CD4-positive, CD25-positive, alpha-beta regulatory T cell (primary cell): Measurements from ENCODE around the gene DPP7. TPM values are rescaled to one million over a fixed set of nuclear protein-coding genes. Genes with fewer than 3 reads are reported as not detected.
A peak's percentile ranks its signal among the peaks of the same experiment; 100 is the strongest.

Source experiments
- ATAC-seq, 2 donors: fragments of 150-1000 bp; cut with Tn5 transposase; one replicate each; pipeline ENCODE4 v1.10.0; 2021; ENCODE audit warnings: low read depth in 2 of 2, moderate number of reproducible peaks in 2 of 2, moderate library complexity in 1 of 2
- DNase-seq, 3 donors: peaks; one replicate each; pipeline versions ENCODE4 v3.0.0 to v3.0.0-alpha.2; 2012 to 2022; ENCODE audit warnings: mixed read lengths in 1 of 3
- H3K27ac ChIP-seq: one replicate; pipeline ENCODE4 v1.7.0; 2013; ENCODE audit warnings: mild to moderate bottlenecking, low read length; ENCODE audit not compliant: insufficient read depth, poor library complexity, severe bottlenecking
- H3K27me3 ChIP-seq: one replicate; pipeline ENCODE4 v1.7.0; 2013; ENCODE audit warnings: low read length; ENCODE audit not compliant: control insufficient read depth, insufficient read depth
- H3K36me3 ChIP-seq: one replicate; pipeline ENCODE4 v1.7.0; 2013; ENCODE audit warnings: mild to moderate bottlenecking, low read length, moderate library complexity; ENCODE audit not compliant: control insufficient read depth, insufficient read depth
- H3K4me1 ChIP-seq: 2 replicates; pipeline ENCODE4 v1.7.0; 2013; ENCODE audit warnings: mild to moderate bottlenecking, low read length; ENCODE audit not compliant: insufficient read depth, control insufficient read depth, poor library complexity, severe bottlenecking
- H3K4me3 ChIP-seq: one replicate; pipeline ENCODE4 v1.7.0; 2013; ENCODE audit warnings: low read depth, mild to moderate bottlenecking, low read length, moderate library complexity
- H3K9me3 ChIP-seq, 2 experiments: 1 replicate in 1 of 2; 2 replicates in 1 of 2; pipeline ENCODE4 v1.7.0; 2013; ENCODE audit warnings: low read length in 2 of 2, mild to moderate bottlenecking in 1 of 2, moderate library complexity in 1 of 2; ENCODE audit not compliant: control insufficient read depth in 2 of 2
- H3K27ac Mint-ChIP-seq, 3 donors: one replicate each; pipeline ENCODE4 v1.8.0; 2020 to 2022; ENCODE audit warnings: mild to moderate bottlenecking in 3 of 3, mixed read lengths in 3 of 3, moderate library complexity in 2 of 3
- H3K27me3 Mint-ChIP-seq: one replicate; pipeline ENCODE4 v1.8.0; 2022; ENCODE audit warnings: mild to moderate bottlenecking, mixed read lengths
- H3K36me3 Mint-ChIP-seq: one replicate; pipeline ENCODE4 v1.8.0; 2020; ENCODE audit warnings: mixed read lengths
- H3K4me1 Mint-ChIP-seq, 4 donors: one replicate each; pipeline ENCODE4 v1.8.0; 2020 to 2022; ENCODE audit warnings: mixed read lengths in 4 of 4, mild to moderate bottlenecking in 1 of 4
- H3K4me3 Mint-ChIP-seq, 4 donors: one replicate each; pipeline ENCODE4 v1.8.0; 2020 to 2022; ENCODE audit warnings: mild to moderate bottlenecking in 4 of 4, mixed read lengths in 4 of 4, moderate library complexity in 3 of 4
- H3K9me3 Mint-ChIP-seq, 7 donors: one replicate each; pipeline ENCODE4 v1.8.0; 2020 to 2022; ENCODE audit warnings: mixed read lengths in 7 of 7, mild to moderate bottlenecking in 3 of 7, moderate library complexity in 2 of 7
- polyA plus RNA-seq, 4 donors: library from polyadenylated mRNA; unstranded; fragments of 300-500 nt; fragmentation: Illumina TruSeq; gene quantifications; one replicate each; pipeline ENCODE4 v1.2.3, GENCODE V29; 2021
- total RNA-seq: library from RNA; stranded (reverse); gene quantifications from one replicate; pipeline ENCODE4 v1.2.3, GENCODE V29; 2022

The DPP7 gene
- total and polyA plus RNA-seq, 5 donors from 2014 or later: 119 to 343 (median 156) TPM

GRCh38 chr9:137070906-137071275 is 43.6 kb downstream of the DPP7 start:
- peaks cover 0 to 1% (median 0%) of the 10 kb centered on the region in 7 donors for H3K9me3 Mint-ChIP-seq
- H3K4me3 Mint-ChIP-seq: peak overlapping the region; percentile 47 to 86 (median 78)
- Histone ChIP-seq H3K27me3 (no peaks in the 10 kb centered on the region), H3K4me3 (no peak overlapping the region), H3K36me3 (no peaks in the 10 kb centered on the region), H3K9me3 (no peaks in the 10 kb centered on the region), H3K27ac (peak overlapping the region; percentile 63), H3K4me1 (peaks cover 31% of the 10 kb centered on the region)
- H3K27me3 Mint-ChIP-seq: peaks cover 4% of the 10 kb centered on the region
- no peak for ATAC-seq
- H3K27ac Mint-ChIP-seq: peak overlapping the region; percentile 49 to 86 (median 69)
- peaks cover 4 to 20% (median 13%) of the 10 kb centered on the region in 4 donors for H3K4me1 Mint-ChIP-seq
- no peaks in the 10 kb centered on the region for H3K36me3 Mint-ChIP-seq
- DNase-seq: no peak

- no peaks in the 10 kb centered on the region for H3K36me3 Mint-ChIP-seq
- H3K27ac Mint-ChIP-seq: peak within 1 kb of the TSS; percentile 49 to 86 (median 69)
- H3K9me3 Mint-ChIP-seq: peaks cover 0 to 1% (median 0%) of the 10 kb centered on the region in 7 donors
- no peaks in the 10 kb centered on the region for H3K27me3 ChIP-seq
- H3K4me1 ChIP-seq: peaks cover 31% of the 10 kb centered on the region
- peak; percentile 83 to 93 (median 89) for DNase-seq
- peak within 1 kb of the TSS; percentile 72 to 88 (median 84) for H3K4me3 Mint-ChIP-seq
- H3K36me3 ChIP-seq: no peaks in the 10 kb centered on the region
- peaks cover 4% of the 10 kb centered on the region for H3K27me3 Mint-ChIP-seq
- H3K27ac ChIP-seq: peak within 1 kb of the TSS; percentile 63
- H3K9me3 ChIP-seq: no peaks in the 10 kb centered on the region
- no peak within 1 kb of the TSS for H3K4me3 ChIP-seq
- peaks cover 4 to 20% (median 13%) of the 10 kb centered on the region in 4 donors for H3K4me1 Mint-ChIP-seq
- peak; percentile 87 to 88 for ATAC-seq
Observed at GRCh38 chr9:137070201-137070905, 44.2 kb downstream of the DPP7 start, which contains the start of gene SAPCD2. Gene SAPCD2 (minus strand): TSS chr9:137070557. CDS start chr9:137070460, 97 bp downstream.

GRCh38 chr9:137069508-137070091 is 44.9 kb downstream of the DPP7 start:
- DNase-seq (peak in 1 of 3 donors; percentile 21), ATAC-seq (no peak)
- peak overlapping the region in 3 of 4 donors; percentile 32 to 62 (median 39) for H3K4me3 Mint-ChIP-seq
- Histone ChIP-seq H3K9me3 (no peaks in the 10 kb centered on the region), H3K4me3 (no peak overlapping the region), H3K27ac (no peak overlapping the region), H3K36me3 (no peaks in the 10 kb centered on the region), H3K27me3 (no peaks in the 10 kb centered on the region), H3K4me1 (peaks cover 31% of the 10 kb centered on the region)
- H3K9me3 Mint-ChIP-seq: peaks cover 0 to 1% (median 0%) of the 10 kb centered on the region in 7 donors
- peaks cover 4 to 20% (median 13%) of the 10 kb centered on the region in 4 donors for H3K4me1 Mint-ChIP-seq
- peaks cover 4% of the 10 kb centered on the region for H3K27me3 Mint-ChIP-seq
- no peaks in the 10 kb centered on the region for H3K36me3 Mint-ChIP-seq
- no peak overlapping the region for H3K27ac Mint-ChIP-seq

- no peaks in the 10 kb centered on the region for H3K9me3 ChIP-seq
- H3K4me3 ChIP-seq: no peak overlapping the region
- no peaks in the 10 kb centered on the region for H3K27me3 ChIP-seq
- peaks cover 0 to 1% (median 0%) of the 10 kb centered on the region in 7 donors for H3K9me3 Mint-ChIP-seq
- no peak overlapping the region for H3K27ac Mint-ChIP-seq
- H3K27ac ChIP-seq: no peak overlapping the region
- no peaks in the 10 kb centered on the region for H3K36me3 ChIP-seq
- ATAC-seq (no peak), DNase-seq (no peak)
- peaks cover 4% of the 10 kb centered on the region for H3K27me3 Mint-ChIP-seq
- H3K36me3 Mint-ChIP-seq: no peaks in the 10 kb centered on the region
- H3K4me3 Mint-ChIP-seq: peak overlapping the region in 3 of 4 donors; percentile 32 to 62 (median 39)
- H3K4me1 ChIP-seq: peaks cover 31% of the 10 kb centered on the region
- H3K4me1 Mint-ChIP-seq: peaks cover 4 to 23% (median 12%) of the 10 kb centered on the region in 4 donors
Observed at GRCh38 chr9:137068539-137069507, 45.7 kb downstream of the DPP7 start.

GRCh38 chr9:137067860-137068538 is 46.5 kb downstream of the DPP7 start:
- peaks cover 4 to 23% (median 11%) of the 10 kb centered on the region in 4 donors for H3K4me1 Mint-ChIP-seq
- peak; percentile 57 to 64 for ATAC-seq
- H3K4me3 Mint-ChIP-seq: peak overlapping the region; percentile 59 to 86 (median 80)
- H3K36me3 ChIP-seq: no peaks in the 10 kb centered on the region
- H3K27ac Mint-ChIP-seq: peak overlapping the region; percentile 26 to 86 (median 85)
- no peak overlapping the region for H3K4me3 ChIP-seq
- H3K4me1 ChIP-seq: peaks cover 31% of the 10 kb centered on the region
- peaks cover 0 to 1% (median 0%) of the 10 kb centered on the region in 7 donors for H3K9me3 Mint-ChIP-seq
- H3K36me3 Mint-ChIP-seq: no peaks in the 10 kb centered on the region
- peak overlapping the region; percentile 34 for H3K27ac ChIP-seq
- DNase-seq: peak; percentile 75 to 93 (median 85)
- H3K27me3 Mint-ChIP-seq: peaks cover 4% of the 10 kb centered on the region
- no peaks in the 10 kb centered on the region for H3K9me3 ChIP-seq
- no peaks in the 10 kb centered on the region for H3K27me3 ChIP-seq

GRCh38 chr9:137066096-137066861 is 48.3 kb downstream of the DPP7 start:
- no peak overlapping the region for H3K27ac Mint-ChIP-seq
- DNase-seq: no peak
- H3K27ac ChIP-seq: no peak overlapping the region
- H3K36me3 Mint-ChIP-seq: no peaks in the 10 kb centered on the region
- H3K36me3 ChIP-seq: no peaks in the 10 kb centered on the region
- no peak overlapping the region for H3K4me3 ChIP-seq
- H3K9me3 Mint-ChIP-seq: peaks cover 0 to 1% (median 0%) of the 10 kb centered on the region in 7 donors
- H3K27me3 Mint-ChIP-seq: peaks cover 4% of the 10 kb centered on the region
- H3K4me1 ChIP-seq: peaks cover 31% of the 10 kb centered on the region
- no peaks in the 10 kb centered on the region for H3K27me3 ChIP-seq
- peaks cover 4 to 19% (median 10%) of the 10 kb centered on the region in 4 donors for H3K4me1 Mint-ChIP-seq
- ATAC-seq: no peak
- no peak overlapping the region for H3K4me3 Mint-ChIP-seq
- H3K9me3 ChIP-seq: no peaks in the 10 kb centered on the region
